Measurements from ENCODE around the gene INTS14. TPM values are rescaled to one million over a fixed set of nuclear protein-coding genes. Genes with fewer than 3 reads are reported as not detected.

The INTS14 gene
- total RNA-seq, 1 experiment from 2014 or later: 55.3 TPM

DNA sequence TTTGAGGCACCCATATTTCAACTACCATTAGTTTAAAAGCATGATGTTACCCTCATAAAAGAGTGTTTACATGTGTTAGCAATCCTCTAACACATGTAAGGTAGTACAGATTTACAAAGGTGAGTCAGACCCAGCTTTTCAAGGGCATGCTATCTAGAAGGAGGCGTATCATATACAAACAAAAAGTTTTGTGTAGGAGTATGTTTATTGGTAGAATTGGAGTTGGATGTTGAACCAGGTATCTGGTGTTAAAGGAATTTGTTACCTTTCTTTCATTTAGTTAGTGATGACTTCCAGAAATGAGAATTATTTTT lies 78.2 kb downstream of the INTS14 start:
- DNase-seq (ENCODE audit: low read depth): peak; percentile 59

DNA sequence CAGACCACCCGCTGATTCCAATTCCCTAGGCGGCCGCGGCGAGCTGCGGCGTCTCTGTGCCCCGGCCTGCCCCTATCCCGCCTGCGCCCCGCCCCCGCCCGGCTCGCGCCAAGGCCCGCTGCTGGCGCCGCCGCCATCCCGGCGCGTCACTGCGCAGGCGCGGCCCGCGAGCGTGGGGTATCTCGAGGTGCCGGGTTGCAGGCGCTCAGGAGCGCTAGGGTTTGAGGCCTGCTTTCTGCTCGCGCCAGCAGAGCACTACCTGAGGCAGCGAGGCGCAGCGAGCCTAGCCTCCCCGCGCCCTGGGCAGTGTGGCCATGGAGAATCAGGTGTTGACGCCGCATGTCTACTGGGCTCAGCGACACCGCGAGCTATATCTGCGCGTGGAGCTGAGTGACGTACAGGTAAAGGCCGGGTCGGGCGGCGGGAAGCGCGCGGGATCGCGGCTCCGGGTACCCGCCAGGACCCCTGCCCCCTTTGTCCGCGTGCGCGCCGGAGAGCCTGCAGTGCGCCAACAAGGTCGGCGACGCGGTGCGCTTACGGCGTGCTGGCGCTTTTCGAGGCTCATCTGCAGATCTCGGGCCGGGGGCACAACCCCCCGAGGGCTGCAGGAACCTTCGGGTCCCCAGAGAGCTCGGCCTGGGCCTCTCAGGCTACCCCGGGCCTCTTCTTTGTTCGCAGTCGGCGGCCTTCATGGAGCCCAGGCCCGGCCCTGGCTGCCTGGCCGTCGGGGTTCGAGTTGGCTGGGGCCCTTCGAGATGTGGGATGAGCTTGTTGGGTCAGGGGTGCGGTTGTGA lies 80.4 kb downstream of the INTS14 start, which contains the start of gene HACD3:
Gene HACD3 (plus strand): TSS at position 146 of the 794 bp plus-strand sequence. CDS start 169 bp downstream, at position 315.
- peak; percentile 75 for DNase-seq (ENCODE audit: low read depth)

GRCh38 chr15:65529762-65530317 lies 81.1 kb downstream of the INTS14 start:
- DNase-seq (ENCODE audit: low read depth): no peak

Other genes starting within 250 kb of the INTS14 start
- not detected in 2 replicates for gene IGDCC3, start 233.1 kb downstream of the INTS14 start, total RNA-seq (2014; rRNA removed; shearing (Covaris generic))
- 0.10 and 0.15 TPM in 2 replicates for gene IGDCC4, start 188.2 kb downstream of the INTS14 start, total RNA-seq (2014; rRNA removed; shearing (Covaris generic))
- 16.4 and 29.2 TPM in 2 replicates for gene DPP8, start 93.4 kb downstream of the INTS14 start, total RNA-seq (2014; rRNA removed; shearing (Covaris generic))
- 104 and 120 TPM in 2 replicates for gene HACD3, start 80.7 kb downstream of the INTS14 start, total RNA-seq (2014; rRNA removed; shearing (Covaris generic))
- 2.1 and 2.9 TPM in 2 replicates for gene SLC24A1, start 10.8 kb upstream of the INTS14 start, total RNA-seq (2014; rRNA removed; shearing (Covaris generic))
- 9.6 and 13.9 TPM in 2 replicates for gene DENND4A, start 181.2 kb upstream of the INTS14 start, total RNA-seq (2014; rRNA removed; shearing (Covaris generic))

Data from M059J (cell line).